Measurements from ENCODE around the gene CFAP45. TPM values are rescaled to one million over a fixed set of nuclear protein-coding genes. Genes with fewer than 3 reads are reported as not detected.

CFAP45 gene
- total and polyA plus RNA-seq, 2 experiments from 2014 or later: 0.36 TPM; not detected in 1

GRCh38 chr1:159831412-159832141, 68.4 kb downstream of the CFAP45 start (continued):
- TF ChIP-seq STAT1 (IDR thresholded peaks at IDR 0.05; ENCODE audit: unreplicated experiment): no peak

GRCh38 chr1:159830722-159831121, 69.2 kb downstream of the CFAP45 start:
- TF ChIP-seq JUNB (IDR thresholded peaks at IDR 0.05; ENCODE audit: unreplicated experiment) (no peak), STAT1 (IDR thresholded peaks at IDR 0.05; ENCODE audit: unreplicated experiment) (no peak), CREB1 (CRISPR knock-in tag; IDR thresholded peaks at IDR 0.05; ENCODE audit: low read depth) (no peak), POLR2AphosphoS5 (IDR thresholded peaks at IDR 0.05; ENCODE audit: low read depth) (no peak), EZH2phosphoT487 (IDR thresholded peaks at IDR 0.05; ENCODE audit: unreplicated experiment) (no peak), NANOG (IDR thresholded peaks at IDR 0.05; ENCODE audit: borderline replicate concordance) (no peak), EZH2 (IDR thresholded peaks at IDR 0.05; ENCODE audit: low read depth, unreplicated experiment) (no peak), ETS1 (IDR thresholded peaks at IDR 0.05) (no peak), ZNF114 (CRISPR knock-in tag; IDR thresholded peaks at IDR 0.05) (no peak), CTCF (conservative IDR thresholded peaks at IDR 0.05; ENCODE audit: low read depth in 2 of 2) (no peak), REST (IDR thresholded peaks at IDR 0.05; ENCODE audit: unreplicated experiment) (no peak), ZNF331 (CRISPR knock-in tag; IDR thresholded peaks at IDR 0.05; ENCODE audit: low read depth) (no peak)
- H3K4me3 ChIP-seq: no peak overlapping the region
- no peaks in the 10 kb centered on the region for H3F3A ChIP-seq (replicated peaks; ENCODE audit: low read depth)
- no peaks in the 10 kb centered on the region for H3K36me3 Mint-ChIP-seq (ENCODE audit: low read depth)
- no peak overlapping the region for H3K27ac Mint-ChIP-seq
- no peak overlapping the region for H3K4me2 ChIP-seq
- H3K27ac ChIP-seq (ENCODE audit: low read depth): no peak overlapping the region
- no peaks in the 10 kb centered on the region for H3K27me3 ChIP-seq (ENCODE audit: insufficient read depth)
- no peak overlapping the region for H2AFZ ChIP-seq
- no peak for DNase-seq (ENCODE audit: low spot score)
- H3K9me2 ChIP-seq (ENCODE audit: insufficient read depth): no peaks in the 10 kb centered on the region
- no peaks in the 10 kb centered on the region; the same call in 1 of the 2 replicates for H3K4me1 ChIP-seq (ENCODE audit: insufficient read depth)
- H3K36me3 ChIP-seq (ENCODE audit: insufficient read depth): no peaks in the 10 kb centered on the region
- H3K9me3 Mint-ChIP-seq: no peaks in the 10 kb centered on the region; the same call in 2 of the 3 replicates
- H3K27me3 Mint-ChIP-seq (ENCODE audit: insufficient read depth, low read depth, poor library complexity): peaks cover 4% of the 10 kb centered on the region
- no peaks in the 10 kb centered on the region for H3K79me2 ChIP-seq (replicated peaks; ENCODE audit: insufficient read depth)
- H3K4me3 Mint-ChIP-seq: no peak overlapping the region
- no peak for ATAC-seq
- H3K4me1 Mint-ChIP-seq: peaks cover 14% of the 10 kb centered on the region
- no peaks in the 10 kb centered on the region for H4K20me1 ChIP-seq (replicated peaks; ENCODE audit: insufficient read depth)

Measured in GM23338 (cell line).